Measurements from ENCODE around the gene RFX5. TPM values are rescaled to one million over a fixed set of nuclear protein-coding genes. Genes with fewer than 3 reads are reported as not detected.

RFX5 gene
- total RNA-seq, 4 donors from 2014 or later: 17.7 to 61.0 (median 35.4) TPM

- no peaks in the 10 kb centered on the region for H3K27me3 ChIP-seq
- TF ChIP-seq EP300 (IDR thresholded peaks at IDR 0.05; ENCODE audit: low read depth): no peak
- peak in 3 of 5 experiments; percentile 19 to 55 (median 43) for TF ChIP-seq CTCF (IDR thresholded peaks at IDR 0.05)
- TF ChIP-seq POLR2A (IDR thresholded peaks at IDR 0.05): no peak
- peak in 1 of 3 donors; percentile 39 for TF ChIP-seq POLR2AphosphoS5 (IDR thresholded peaks at IDR 0.05)
- H3K4me3 ChIP-seq: peak overlapping the region in 3 of 4 donors; percentile 36 to 63 (median 46)
- in situ Hi-C loops (cut with MboI; ENCODE audit: low pct_ligation_motif_present in 1 of 4, low pct_unique_long_range_greater_than_20kb in 1 of 4, low sequenced_read_pairs in 3 of 4) (no loop called here), intact Hi-C loops (cut with DNase I; ENCODE audit: low total_unique reads) (no loop called here)
- H3K36me3 ChIP-seq: peaks cover 0 to 33% (median 16%) of the 10 kb centered on the region in 4 donors
- H3K4me1 ChIP-seq: peaks cover 13 to 65% (median 47%) of the 10 kb centered on the region in 4 donors
- DNase-seq: peak; percentile 55
- no peaks in the 10 kb centered on the region for H3K9me3 ChIP-seq
- peak overlapping the region; percentile 84 to 92 (median 87) for H3K27ac ChIP-seq
- WGBS, 2 donors (ENCODE audit: low coverage in 1 of 2): 48% methylated on average over 15 of the region's 15 CpGs; no CpG with 5 or more reads in 1 of the 2 donors
These were observed 22.6 kb upstream of the RFX5 start for GRCh38 chr1:151369621-151370048.

GRCh38 chr1:151369302-151369610, 22.2 kb upstream of the RFX5 start:
- TF ChIP-seq POLR2A (IDR thresholded peaks at IDR 0.05) (no peak), CTCF (IDR thresholded peaks at IDR 0.05) (no peak), EP300 (IDR thresholded peaks at IDR 0.05; ENCODE audit: low read depth) (no peak), POLR2AphosphoS5 (IDR thresholded peaks at IDR 0.05) (no peak)
- in situ Hi-C loops (cut with MboI; ENCODE audit: low pct_ligation_motif_present in 1 of 4, low pct_unique_long_range_greater_than_20kb in 1 of 4, low sequenced_read_pairs in 3 of 4) (no loop called here), intact Hi-C loops (cut with DNase I; ENCODE audit: low total_unique reads) (no loop called here)
- no peaks in the 10 kb centered on the region for H3K27me3 ChIP-seq
- H3K9me3 ChIP-seq: no peaks in the 10 kb centered on the region
- peaks cover 0 to 35% (median 17%) of the 10 kb centered on the region in 4 donors for H3K36me3 ChIP-seq
- DNase-seq: no peak
- peak overlapping the region in 2 of 4 donors; percentile 36 to 63 for H3K4me3 ChIP-seq
- WGBS, 2 donors (ENCODE audit: low coverage in 1 of 2): 56% methylated on average over 7 of the region's 7 CpGs; no CpG with 5 or more reads in 1 of the 2 donors
- peak overlapping the region; percentile 84 to 92 (median 87) for H3K27ac ChIP-seq
- peaks cover 13 to 64% (median 45%) of the 10 kb centered on the region in 4 donors for H3K4me1 ChIP-seq

GRCh38 chr1:151368393-151369301, 21.6 kb upstream of the RFX5 start:
- intact Hi-C loops (cut with DNase I; ENCODE audit: low total_unique reads): no loop called here
- Histone ChIP-seq H3K4me1 (peaks cover 13 to 59% (median 42%) of the 10 kb centered on the region in 4 donors), H3K9me3 (no peaks in the 10 kb centered on the region), H3K36me3 (peaks cover 0 to 39% (median 17%) of the 10 kb centered on the region in 4 donors), H3K4me3 (peak overlapping the region in 2 of 4 donors; percentile 36 to 63), H3K27ac (peak overlapping the region in 3 of 4 donors; percentile 84 to 92 (median 85)), H3K27me3 (no peaks in the 10 kb centered on the region)
- peak; percentile 49 for DNase-seq
- 65% methylated on average over 18 of the region's 20 CpGs; no CpG with 5 or more reads in 1 of the 2 donors for WGBS, 2 donors (ENCODE audit: low coverage in 1 of 2)
- in situ Hi-C loops (cut with MboI; ENCODE audit: low pct_ligation_motif_present in 1 of 4, low pct_unique_long_range_greater_than_20kb in 1 of 4, low sequenced_read_pairs in 3 of 4): no loop called here
- TF ChIP-seq CTCF (IDR thresholded peaks at IDR 0.05) (no peak), POLR2AphosphoS5 (IDR thresholded peaks at IDR 0.05) (peak in 1 of 3 donors; percentile 48), EP300 (IDR thresholded peaks at IDR 0.05; ENCODE audit: low read depth) (no peak), POLR2A (IDR thresholded peaks at IDR 0.05) (peak; percentile 9)

- Histone ChIP-seq H3K36me3 (peaks cover 0 to 39% (median 17%) of the 10 kb centered on the region in 4 donors), H3K4me1 (peaks cover 8 to 51% (median 34%) of the 10 kb centered on the region in 4 donors), H3K9me3 (no peaks in the 10 kb centered on the region), H3K27me3 (no peaks in the 10 kb centered on the region), H3K27ac (peak overlapping the region in 3 of 4 donors; percentile 3 to 92 (median 84)), H3K4me3 (peak overlapping the region in 1 of 4 donors; percentile 15)
- WGBS, 2 donors (ENCODE audit: low coverage in 1 of 2): 80% methylated on average over 8 of the region's 8 CpGs; no CpG with 5 or more reads in 1 of the 2 donors
- peak in 1 of 3 donors; percentile 11 for TF ChIP-seq POLR2AphosphoS5 (IDR thresholded peaks at IDR 0.05)
- TF ChIP-seq CTCF (IDR thresholded peaks at IDR 0.05): no peak
- in situ Hi-C loops (cut with MboI; ENCODE audit: low pct_ligation_motif_present in 1 of 4, low pct_unique_long_range_greater_than_20kb in 1 of 4, low sequenced_read_pairs in 3 of 4): no loop called here
- no peak for DNase-seq
- intact Hi-C loops (cut with DNase I; ENCODE audit: low total_unique reads): no loop called here
These were observed 20.8 kb upstream of the RFX5 start for GRCh38 chr1:151367658-151368392.
